B cell (primary cell): ENCODE measurements around the gene NKIRAS2.

ENCODE experiments used
- CTCF ChIP-seq: fragments of 200-600 bp; IDR thresholded peaks from one replicate; pipeline ENCODE4 v1.8.0; 2022; ENCODE audit warnings: antibody characterized with exemption, mild to moderate bottlenecking
- EZH2 ChIP-seq: IDR thresholded peaks from 2 replicates; pipeline ENCODE4 v1.6.1; 2012; ENCODE audit warnings: borderline replicate concordance, low read depth, mild to moderate bottlenecking, moderate library complexity, low read length; ENCODE audit not compliant: insufficient read depth, poor library complexity, severe bottlenecking

- TF ChIP-seq CTCF (no peak), EZH2 (no peak)
Observed at GRCh38 chr17:41976142-41976768, 43.6 kb upstream of the NKIRAS2 start.
